GM10266 (cell line): ENCODE data around the gene SENP2.

Experiments used
- DNase-seq: peaks from one replicate; pipeline ENCODE4 v3.0.0; 2012; ENCODE audit errors: extremely low spot score
- TF ChIP-seq, protein P1 (sequence below): IDR thresholded peaks from 2 replicates; pipeline ENCODE4 v1.5.1; 2012; ENCODE audit warnings: mild to moderate bottlenecking, low read depth; ENCODE audit not compliant: control insufficient read depth, insufficient read depth; ENCODE audit errors: missing control alignments

SENP2 gene

DNA sequence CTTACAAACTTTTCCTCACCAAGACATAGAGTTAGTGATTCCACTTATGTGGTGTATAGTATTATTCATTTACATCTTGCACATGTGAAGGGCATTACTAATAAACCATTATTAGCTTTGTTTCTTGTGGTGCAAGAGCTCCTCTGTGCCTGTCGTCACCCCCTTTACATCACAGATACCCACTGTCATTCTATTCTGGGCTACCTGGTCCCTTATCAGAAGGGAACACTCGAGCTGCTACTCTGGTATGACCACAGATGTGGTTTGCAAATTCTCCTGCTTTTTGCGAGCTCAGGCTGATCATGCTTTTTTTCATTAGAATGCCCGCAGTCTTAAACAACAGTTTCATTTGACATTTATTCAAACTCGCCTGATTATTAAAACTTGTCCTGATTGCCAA is 13.9 kb upstream of the SENP2 start:
- TF ChIP-seq, protein P1, sequence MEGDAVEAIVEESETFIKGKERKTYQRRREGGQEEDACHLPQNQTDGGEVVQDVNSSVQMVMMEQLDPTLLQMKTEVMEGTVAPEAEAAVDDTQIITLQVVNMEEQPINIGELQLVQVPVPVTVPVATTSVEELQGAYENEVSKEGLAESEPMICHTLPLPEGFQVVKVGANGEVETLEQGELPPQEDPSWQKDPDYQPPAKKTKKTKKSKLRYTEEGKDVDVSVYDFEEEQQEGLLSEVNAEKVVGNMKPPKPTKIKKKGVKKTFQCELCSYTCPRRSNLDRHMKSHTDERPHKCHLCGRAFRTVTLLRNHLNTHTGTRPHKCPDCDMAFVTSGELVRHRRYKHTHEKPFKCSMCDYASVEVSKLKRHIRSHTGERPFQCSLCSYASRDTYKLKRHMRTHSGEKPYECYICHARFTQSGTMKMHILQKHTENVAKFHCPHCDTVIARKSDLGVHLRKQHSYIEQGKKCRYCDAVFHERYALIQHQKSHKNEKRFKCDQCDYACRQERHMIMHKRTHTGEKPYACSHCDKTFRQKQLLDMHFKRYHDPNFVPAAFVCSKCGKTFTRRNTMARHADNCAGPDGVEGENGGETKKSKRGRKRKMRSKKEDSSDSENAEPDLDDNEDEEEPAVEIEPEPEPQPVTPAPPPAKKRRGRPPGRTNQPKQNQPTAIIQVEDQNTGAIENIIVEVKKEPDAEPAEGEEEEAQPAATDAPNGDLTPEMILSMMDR: no peak
- DNase-seq: no peak

DNA sequence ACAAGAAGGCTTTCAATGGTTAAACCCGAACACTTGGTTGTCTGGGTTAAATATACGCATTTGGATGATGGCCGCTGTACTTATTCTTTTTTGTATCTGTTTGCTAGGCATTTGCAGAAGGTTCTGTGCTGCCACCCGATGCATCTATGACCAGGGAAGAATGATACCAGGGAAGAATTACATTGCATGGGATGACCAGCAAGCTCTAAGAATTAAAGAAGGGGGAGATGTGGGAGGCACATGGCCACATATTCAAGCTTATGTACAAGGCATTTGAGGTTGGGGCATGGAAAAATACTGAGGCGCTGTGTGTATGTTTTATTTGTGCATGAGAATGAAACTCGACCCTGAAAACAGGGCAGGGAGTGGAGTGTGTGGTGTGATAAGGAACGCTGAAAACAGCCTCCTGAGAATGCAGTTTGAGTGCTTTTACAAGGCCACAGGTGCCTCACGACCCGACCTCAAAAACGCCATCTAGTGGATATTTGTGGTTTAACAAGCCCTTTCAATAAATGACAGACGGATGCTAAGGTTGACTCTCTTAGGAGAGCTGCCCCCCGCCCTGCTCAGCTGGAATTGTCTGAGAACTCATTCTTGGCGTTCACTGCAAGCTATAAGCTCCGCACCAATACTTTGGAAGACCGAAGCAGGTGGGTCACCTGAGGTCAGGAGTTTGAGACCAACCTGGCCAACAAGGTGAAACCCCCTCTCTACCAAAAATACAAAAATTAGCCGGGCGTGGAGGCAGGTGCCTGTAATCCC is 10.8 kb upstream of the SENP2 start:
- peak; percentile 53 for DNase-seq

GRCh38 chr3:185582236-185582635 is 3.9 kb upstream of the SENP2 start:
- TF ChIP-seq, protein P1: no peak
- DNase-seq: no peak

More for the DNA sequence above, 10.8 kb upstream of the SENP2 start:
- TF ChIP-seq, protein P1: peak; percentile 60

GRCh38 chr3:185582871-185583270 is 3.2 kb upstream of the SENP2 start:
- TF ChIP-seq, protein P1: no peak
- peak; percentile 69 for DNase-seq

DNA sequence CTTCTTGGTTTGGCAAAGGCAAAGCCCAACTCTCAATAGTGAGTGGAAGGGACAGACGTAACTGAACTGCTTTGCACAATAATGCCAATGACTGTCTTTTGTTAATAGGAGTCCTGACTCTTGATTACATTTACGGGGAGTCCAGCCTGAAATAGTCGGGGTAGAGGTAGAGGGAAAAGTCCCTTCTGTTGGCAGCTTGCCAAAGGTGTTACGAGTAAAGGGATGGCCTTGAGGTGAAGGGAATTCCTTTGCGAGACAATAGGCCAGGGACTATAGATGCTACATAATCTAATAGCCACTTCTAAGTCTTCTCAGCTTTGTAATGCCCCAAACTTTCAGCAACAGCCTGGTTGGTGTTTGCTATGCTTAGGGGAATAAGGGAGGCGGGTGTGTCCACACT is 2.2 kb upstream of the SENP2 start:
- DNase-seq: no peak
- TF ChIP-seq, protein P1: no peak

DNA sequence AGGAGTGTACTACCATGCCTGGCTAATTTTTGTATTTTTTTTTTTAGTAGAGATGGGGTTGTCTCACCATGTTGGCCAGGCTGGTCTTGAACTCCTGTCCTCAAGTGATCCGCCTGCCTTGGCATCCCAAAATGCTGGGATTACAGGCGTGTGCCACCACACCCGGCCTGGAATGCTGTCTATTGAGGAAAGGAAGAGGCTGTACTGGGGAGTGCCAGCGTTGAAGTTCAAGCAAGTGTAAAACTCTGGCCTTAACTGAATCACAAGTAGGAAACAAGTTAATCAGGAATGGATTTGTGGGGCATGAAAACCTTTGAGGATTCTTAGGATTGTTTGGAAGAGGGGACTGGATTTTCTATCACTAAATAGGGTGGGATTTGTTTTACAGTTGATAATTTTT is 1.4 kb upstream of the SENP2 start:
- no peak for DNase-seq
- TF ChIP-seq, protein P1: no peak

DNA sequence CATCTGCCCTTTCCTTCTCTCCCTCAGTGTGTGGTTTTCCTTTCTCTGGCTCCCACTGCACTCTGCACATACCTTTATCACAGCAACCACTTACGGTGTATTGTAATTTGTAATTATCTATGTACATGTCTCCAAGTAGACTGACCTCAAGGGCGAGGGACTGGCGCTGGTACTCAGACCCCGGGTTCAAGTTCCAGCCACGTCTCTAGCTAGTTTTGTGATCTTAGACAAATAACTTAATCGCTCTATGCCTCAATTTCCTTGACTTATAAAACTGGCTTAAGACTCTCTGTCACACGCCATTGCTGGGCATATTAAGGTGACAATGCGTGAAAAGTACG is 607 bp upstream of the SENP2 start:
- TF ChIP-seq, protein P1: no peak
- DNase-seq: no peak
